Fibroblast of gingiva (primary cell): Measurements from ENCODE around the gene MPZL2.

ENCODE experiments used
- DNase-seq: peaks from one replicate; pipeline ENCODE4 v3.0.0-alpha.2; 2011; ENCODE audit warnings: low read depth

Gene MPZL2

DNA sequence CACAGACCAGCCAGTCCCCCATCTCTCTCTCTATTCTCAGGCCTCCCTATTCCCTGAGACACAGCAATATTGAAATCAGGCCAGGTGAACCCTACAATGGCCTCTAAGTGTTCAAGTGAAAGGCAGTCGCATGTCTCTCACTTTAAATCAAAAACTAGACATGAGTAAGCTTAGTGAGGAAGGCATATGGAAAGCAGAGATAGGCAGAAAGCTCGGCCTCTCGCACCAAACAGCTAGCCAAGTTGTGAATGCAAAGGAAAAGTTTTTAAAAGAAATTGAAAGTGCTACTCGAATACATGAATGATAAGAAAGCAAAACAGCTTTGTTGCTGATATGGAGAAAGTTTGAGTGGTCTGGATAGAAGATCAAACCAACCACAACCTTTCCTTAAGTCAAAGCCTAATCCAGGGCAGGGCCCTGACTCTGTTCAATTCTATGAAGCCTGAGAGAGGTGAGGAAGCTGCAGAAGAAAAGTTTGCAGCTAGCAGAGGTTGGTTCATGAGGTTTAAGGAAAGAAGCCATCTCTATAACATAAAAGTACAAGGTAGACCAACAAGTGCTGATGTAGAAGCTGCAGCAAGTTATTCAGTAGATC, 19.8 kb upstream of the MPZL2 start:
- DNase-seq: no peak

GRCh38 chr11:118283037-118283636, 19.0 kb upstream of the MPZL2 start:
- DNase-seq: no peak

DNA sequence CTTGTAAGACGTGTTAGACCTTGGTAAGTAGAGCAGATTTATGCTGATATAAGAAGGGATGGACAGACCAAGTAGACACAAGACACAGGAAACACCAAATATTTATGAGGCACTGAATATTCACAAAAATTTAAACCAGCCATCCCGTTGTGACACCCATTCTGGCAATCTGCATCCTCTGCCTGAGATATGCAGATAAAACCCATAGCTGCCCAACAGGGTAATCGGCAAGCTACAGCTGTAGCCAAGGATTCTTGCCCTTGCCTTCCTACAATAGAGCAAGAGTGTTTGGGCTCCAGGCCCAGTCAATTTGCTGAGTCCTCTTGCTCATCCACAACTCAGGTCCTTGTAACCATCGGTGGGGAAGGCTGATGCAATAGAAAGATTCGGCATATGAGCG, 18.5 kb upstream of the MPZL2 start:
- DNase-seq: no peak

- no peak for DNase-seq
These were observed 17.2 kb upstream of the MPZL2 start for GRCh38 chr11:118281284-118281683.

GRCh38 chr11:118277312-118277711, 13.2 kb upstream of the MPZL2 start:
- no peak for DNase-seq

GRCh38 chr11:118276422-118276821, 12.3 kb upstream of the MPZL2 start:
- no peak for DNase-seq

DNA sequence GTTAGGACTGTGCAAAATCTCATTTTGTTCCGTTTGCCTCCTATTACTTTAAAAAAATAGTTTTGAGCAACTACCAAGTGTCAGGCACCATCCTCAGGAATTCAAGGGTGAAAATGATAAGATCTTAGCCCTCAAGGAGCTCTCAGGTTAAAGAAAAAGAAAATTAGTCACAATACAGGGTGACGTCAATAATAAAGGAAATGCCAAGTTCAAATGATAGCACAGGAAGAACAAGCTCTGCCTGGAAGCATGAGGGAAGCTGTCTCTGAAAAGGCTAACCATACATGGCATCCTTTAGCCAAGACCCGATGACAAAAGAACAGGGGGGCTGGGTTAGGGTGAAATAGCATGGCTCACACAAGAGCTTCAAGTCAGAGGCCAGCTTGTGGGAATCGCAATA, 11.1 kb upstream of the MPZL2 start:
- DNase-seq: no peak

GRCh38 chr11:118274186-118274585, 10.1 kb upstream of the MPZL2 start:
- no peak for DNase-seq

- DNase-seq: no peak
These were observed 7.9 kb upstream of the MPZL2 start for GRCh38 chr11:118272001-118272400.

DNA sequence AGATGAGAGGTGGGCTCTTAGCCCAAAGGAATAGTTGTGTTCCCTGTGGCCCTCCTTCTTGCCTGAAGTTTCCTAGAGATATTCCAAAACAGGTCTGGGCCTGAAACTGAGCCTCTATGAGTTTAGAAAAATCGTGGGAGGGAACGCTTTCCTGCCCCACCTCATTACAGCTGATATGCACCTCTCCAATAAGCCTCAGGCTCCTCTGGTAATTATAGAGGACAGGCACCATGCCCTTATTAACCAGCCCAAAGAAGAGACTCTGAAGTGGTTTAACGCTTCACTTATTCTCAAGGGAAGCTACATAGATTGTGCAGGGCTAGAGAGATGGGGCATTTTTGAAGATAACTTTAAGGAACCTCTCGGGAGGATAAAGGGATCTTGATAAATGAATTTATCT, 3.4 kb upstream of the MPZL2 start:
- no peak for DNase-seq

DNA sequence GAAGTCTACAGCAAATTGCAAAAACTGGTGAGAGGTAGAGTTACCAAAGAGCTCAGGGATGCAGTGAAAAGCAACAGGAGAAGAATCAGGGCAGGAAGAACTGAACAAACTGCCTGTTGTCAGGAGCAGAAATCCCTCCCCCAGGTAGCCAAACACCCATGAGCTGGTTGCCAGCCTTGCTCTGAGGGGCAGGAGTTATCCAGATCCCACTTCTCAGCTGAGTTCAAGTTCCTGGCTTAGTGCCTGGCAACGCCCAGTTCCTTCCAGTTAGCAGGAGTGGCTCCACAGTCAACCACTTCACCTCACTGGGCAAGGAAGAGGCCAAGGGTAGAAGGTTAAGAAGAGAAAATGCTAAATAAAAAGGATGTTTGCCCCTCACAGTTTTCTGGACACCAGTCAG, 1.9 kb upstream of the MPZL2 start:
- no peak for DNase-seq

GRCh38 chr11:118264569-118265465, 720 bp upstream of the MPZL2 start:
- no peak for DNase-seq

DNA sequence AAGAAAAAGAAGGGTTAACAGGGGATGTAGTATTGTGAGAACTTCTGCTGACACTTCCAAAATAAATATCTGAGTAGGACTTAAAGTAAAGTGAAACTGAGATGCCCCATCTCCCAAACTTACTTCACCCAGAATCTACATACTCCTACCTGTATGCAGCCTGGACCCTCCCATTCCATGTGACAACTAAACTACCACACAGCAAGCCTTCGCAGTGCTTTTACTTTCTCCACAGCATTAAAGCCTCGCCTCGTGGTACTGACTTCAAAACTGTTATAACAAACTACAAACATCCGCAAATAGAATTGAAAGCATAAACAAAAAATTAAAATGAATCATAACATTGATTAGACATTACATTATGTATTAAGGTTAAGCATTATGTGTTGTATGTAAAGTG, 985 bp downstream of the MPZL2 start:
- DNase-seq: no peak

- no peak for DNase-seq
These were observed 3.7 kb downstream of the MPZL2 start for GRCh38 chr11:118260353-118260752.

- no peak for DNase-seq
These were observed 5.0 kb downstream of the MPZL2 start for GRCh38 chr11:118259138-118259537.

DNA sequence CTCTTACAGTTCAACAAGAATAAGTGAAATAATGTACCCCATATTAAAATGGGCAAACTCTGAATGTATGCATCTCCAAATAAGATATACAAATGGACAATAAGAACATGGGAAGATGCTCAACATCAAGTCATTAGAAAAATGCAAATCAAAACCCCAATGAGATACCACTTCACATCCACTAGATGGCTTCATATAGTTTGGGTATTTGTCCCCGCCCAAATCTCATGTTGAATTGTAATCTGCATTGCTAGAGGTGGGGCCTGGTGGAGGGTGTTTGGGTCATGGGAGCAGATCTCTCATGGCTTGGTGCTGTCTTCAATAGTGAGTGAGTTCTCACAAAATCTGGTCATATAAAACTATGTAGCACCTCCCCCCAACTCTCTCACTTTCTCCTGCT, 5.7 kb downstream of the MPZL2 start:
- DNase-seq: no peak

DNA sequence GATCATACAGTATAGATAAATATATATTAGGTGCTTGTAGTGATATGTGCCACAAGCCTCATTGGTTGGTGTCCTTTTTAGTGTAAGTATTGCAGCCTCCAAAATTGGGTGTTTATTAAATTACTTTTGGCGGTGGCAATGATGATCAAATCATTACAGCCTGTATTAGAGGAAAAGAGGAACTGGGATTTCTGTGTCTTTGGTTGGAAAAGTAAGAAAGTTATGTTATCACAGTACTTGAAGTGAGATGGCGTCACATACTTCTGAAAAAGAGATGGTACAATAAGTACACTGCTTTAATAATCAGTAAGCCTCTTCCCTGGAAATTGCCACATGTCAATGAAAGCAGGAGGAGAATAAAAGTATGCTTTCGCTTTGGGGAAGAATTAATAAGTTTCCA, 11.4 kb downstream of the MPZL2 start:
- no peak for DNase-seq

DNA sequence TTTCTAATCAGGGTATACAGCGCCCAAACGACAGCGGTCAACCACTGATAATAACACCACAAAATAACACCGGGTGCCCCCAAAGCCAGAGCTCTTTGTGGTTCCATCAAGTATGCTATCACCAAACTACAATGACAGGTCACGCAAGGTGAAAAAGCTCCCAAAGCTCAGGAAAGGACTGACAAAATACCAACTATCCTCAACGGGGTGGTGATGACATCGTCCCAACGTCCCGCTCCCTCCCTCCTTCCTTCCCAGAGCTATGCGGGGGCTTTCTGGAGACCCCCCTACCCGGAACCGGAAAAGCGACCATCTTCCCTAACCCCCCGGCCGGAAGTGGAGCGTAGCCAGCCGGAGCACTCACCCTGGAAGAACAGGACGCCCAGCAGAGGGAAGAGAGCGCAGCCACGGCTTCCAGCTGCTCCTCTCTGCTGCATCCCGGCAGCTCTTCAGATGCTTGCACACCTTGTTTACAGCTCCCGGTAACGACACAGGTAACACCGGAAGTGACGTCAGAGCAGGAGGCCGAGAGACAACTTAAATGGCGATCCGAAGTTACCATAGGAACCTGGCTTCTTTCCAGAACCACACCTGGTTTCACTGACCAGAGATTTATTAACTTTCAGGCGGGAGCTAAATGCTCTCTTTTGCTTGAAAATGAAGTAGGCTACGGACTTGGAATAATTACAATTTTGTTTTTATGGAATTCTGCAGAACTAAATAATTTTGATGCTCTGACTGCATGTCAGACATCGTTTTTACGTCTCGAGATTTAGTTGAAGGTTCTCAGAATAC, 12.0 kb downstream of the MPZL2 start, which contains the start of gene MPZL3:
Gene MPZL3, minus strand, starts transcription at position 508 of the 795 bp plus-strand sequence. Its CDS starts 71 bp downstream, at position 437.
- peak; percentile 4 for DNase-seq

DNA sequence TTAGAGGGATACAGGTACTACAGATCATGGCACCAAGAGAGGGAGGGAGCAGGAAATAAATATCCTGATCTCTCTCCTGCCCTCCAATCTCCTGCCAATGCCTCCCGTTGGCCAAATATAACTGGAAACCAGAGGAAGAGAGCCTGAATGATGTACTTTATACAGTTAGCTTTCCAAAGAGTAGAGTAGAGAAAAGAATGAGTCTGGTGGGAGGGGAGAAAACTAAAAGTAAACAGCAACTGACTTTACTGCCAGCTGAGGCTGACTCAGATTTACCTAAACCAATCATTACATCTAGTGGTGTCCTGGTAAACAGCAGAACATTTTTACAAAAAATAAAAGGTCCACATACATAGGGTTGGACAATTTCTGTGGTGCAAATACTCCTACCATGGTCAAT, 17.1 kb downstream of the MPZL2 start:
- DNase-seq: no peak

- no peak for DNase-seq
These were observed 18.0 kb downstream of the MPZL2 start for GRCh38 chr11:118245936-118246562.

- DNase-seq: no peak
These were observed 19.9 kb downstream of the MPZL2 start for GRCh38 chr11:118243993-118244762.
